DMS 273 treated with DMSO at 0.1 percent for 48 hours (cell line): ENCODE results near the gene PLAU.
"Not testable (repeated sequence)": the region's sequence is repeated elsewhere in the genome, so short reads cannot be mapped to it uniquely, and the experiment has no call there.

Experiments
- DNase-seq: peaks from one replicate; lab custom pipeline; 2025; lab: John Stamatoyannopoulos, UW

The PLAU gene

DNA sequence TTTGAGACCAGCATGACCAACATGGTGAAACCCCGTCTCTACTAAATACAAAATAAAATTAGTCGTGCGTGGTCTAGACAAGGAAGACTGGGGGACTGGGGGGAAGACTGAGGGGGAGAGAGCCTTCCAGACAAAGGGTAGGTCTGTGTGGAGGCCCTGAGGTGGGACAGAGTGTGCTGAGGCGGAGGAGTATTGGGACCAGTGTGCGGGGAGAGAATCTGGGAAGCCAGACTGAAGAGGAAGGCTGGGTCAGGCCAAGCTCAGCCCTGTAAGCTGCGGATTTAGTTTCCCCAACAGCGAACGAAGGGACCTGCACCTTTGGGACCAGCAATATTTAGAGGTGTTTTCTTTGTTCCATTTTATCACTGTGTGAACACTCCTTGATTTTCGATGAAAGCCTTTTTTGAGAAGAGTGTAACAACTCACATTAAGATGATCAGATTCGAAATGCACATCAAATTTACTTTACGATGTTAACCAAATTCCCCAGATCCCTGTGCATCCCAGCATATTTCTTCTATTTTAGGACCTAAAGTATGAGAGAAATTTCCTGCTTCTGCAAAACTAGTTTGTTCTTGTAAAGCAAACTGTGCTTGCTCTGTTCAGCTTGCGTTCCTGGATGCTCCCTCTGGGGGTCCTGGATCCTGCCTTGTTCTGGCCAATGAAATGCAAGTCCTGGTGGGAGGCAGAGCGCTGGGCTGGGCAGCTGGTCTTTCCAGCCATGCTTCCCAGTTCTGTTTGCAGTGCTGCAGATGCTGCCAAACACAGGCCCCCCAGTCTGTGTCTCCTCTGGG, 39.4 kb downstream of the PLAU start:
- DNase-seq, result no peak

DNA sequence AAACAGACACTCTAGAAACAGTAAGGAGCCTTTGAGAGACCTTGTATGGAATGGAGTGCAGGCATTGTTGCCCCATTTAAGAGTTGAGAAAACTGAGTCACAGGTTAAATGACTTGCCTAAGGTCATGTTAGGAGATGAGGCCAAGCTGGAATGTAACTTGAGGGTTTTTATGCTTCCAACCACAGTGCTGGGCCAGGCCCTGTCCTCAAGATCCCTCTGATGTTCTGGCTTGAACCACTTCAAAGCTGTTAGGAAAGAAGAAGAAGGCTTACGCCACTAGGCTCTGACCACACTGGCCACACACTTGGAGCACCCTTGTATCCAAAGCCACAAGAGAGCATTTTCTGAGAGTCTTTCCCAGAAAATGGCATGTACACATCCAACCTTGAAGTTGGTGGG, 42.7 kb downstream of the PLAU start:
- DNase-seq, result no peak

DNA sequence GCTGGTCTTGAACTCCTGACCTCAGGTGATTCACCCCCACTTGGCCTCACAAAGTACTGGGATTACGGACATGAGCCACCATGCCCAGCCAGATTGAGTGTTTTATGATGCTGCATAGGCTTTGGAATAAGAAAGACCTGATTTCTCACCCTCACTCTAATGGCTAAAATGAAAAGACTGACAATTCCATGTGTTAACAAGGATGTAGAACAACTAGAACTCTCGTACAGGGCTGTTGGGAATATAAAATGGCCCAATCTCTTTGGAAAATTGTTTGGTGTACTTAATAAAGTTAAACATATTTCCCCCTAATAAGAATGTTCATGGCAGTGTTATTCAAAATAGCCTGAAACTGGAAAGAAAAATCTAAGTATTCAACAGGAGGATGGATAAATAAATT, 43.8 kb downstream of the PLAU start:
- DNase-seq, result no peak

DNA sequence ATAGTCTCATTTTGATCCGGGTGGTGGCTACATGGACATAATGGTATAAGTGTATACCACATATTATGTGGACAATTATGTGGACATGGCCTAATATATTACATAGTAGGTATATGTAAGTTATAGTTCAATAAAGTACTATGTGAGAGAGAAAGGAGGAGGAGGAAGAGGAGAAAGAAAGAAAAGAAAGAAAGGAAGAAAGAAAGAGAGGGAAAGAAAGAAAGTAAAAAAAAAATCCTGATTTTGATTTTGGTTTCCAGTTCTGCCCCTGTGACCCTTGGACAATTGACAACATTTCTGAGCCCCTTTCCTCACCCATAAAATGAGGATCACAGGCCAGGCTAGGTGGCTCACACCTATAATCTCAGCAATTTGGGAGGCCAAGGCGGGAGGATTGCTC, 44.8 kb downstream of the PLAU start:
- DNase-seq, result no peak

DNA sequence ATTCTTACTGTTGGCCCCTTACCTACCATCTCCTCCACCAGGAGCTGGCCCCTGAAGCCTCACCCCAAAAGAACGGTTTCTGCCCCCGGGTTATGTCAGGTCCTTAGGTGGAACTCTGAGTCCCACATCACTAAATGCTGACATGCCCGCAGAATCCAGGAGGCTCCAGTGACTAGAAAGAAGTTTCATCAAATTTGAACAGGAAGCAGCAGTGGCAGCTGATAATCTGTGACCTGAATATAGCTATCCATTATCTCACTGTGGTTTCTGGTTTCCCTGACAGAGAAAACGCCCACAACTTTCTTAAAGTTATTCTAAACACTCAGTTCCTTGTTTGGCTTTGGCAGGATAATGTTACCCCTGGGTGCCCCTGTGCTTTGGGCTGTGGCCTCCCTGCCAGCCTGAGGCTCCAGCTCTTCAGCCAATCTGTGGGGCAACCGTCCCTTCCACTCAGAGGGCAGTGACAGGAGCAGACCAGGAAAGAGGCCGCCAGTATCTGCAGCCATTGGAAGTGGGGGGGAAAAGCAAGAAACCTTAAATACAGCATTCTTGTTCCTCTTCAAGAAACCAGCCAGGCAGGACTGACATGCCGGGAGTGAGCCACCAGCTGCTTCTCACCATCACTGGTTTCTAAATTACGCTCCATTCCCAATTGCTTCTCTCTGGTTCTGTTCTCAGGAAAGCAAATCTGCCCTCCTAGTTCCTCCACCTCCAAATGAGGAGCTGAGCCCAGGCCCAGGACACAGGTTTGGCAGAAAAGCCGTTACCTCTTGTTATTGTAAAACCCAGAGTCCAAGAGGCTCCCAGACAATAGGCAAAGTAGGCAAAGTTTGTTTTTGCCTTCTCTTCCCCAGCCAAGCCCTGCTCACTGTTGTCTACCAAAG, 45.8 kb downstream of the PLAU start:
- DNase-seq, result no peak

DNA sequence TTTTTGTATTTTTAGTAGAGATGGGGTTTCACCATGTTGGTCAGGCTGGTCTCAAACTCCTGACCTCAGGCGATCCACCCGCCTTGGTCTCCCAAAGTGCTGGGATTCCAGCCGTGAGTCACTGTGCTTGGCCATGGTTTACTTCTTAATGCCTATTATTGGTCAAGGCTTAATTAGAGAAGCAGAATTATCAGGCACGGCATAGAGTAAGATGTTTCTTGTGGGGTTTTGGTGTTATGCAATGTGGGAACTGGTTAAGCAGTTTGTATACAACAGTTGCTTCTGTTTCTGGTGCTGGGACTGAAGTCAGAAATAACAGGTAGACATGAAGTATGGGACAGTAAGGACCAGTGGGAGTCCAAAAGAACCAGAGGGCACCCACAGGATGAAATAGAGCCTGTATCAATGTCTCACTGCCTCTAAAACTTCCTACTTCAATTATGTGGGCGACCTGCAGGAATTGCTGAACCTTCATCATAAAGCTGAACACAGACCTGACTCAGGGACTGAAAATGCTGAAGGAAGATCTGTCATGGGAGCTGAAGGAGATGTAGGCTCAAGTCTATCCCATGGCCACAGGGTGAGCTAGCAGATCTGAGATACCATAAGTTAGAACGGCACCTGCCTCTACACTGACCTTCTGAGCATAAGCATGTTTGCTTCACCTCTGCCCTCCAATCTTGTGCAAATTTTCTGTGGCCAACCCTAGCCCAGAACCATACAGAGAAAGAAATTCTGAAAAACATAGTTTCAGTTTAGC, 48.7 kb downstream of the PLAU start:
- no peak for DNase-seq

DNA sequence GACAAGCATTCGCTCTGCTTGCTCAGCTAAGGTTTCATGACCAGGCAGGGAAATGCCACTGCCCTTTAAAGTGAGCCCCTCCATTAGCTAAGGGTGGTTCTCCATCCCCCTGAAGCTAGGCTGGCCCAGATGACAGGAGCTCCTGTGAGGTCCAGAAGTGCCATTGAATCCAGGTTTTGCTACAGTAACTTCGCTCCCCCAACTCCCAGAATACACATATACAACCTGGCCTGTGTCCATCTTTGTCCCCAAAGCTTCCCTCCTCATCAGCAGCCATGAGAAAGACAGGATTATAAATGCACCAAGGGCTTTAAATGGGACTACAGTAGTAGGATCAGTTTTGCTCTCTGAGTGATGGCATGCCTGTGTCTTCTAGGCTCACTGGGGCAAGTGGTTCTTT, 51.5 kb downstream of the PLAU start:
- DNase-seq, result no peak

DNA sequence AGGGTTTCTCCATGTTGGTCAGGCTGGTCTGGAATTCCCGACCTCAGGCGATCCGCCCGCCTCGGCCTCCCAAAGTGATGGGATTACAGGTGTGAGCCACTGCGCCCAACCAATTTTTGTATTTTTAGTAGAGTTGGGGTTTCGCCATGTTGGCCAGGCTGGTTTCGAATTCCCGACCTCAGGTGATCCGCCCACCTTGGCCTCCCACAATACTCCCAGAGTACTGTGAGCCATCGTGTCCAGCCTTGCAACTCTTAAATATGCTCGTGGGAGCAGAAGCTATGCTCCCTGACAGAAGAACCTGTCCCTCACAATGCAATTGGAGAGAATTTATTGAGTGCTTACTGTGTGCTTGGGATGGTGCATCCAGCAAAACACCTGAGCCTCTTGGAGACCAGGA, 52.6 kb downstream of the PLAU start:
- DNase-seq, result not testable (repeated sequence)

DNA sequence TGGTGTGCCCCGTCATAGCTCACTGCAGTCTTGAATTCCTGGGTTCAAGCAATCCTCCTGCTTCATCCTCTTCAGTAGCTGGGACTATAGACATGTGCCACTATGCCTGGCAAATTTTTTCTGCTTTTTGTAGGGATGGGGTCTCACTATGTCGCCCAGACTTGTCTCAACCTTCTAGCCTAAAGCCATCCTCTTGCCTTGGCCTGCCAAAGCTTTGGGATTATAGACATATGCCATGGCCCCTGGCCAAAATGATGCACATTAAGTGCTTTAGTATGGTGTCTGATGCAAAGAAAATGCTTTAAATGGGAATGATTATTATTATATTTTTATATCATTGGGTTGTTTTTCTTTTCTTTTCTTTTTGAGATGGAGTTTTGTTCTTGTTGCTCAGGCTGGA, 53.8 kb downstream of the PLAU start:
- DNase-seq, result no peak

DNA sequence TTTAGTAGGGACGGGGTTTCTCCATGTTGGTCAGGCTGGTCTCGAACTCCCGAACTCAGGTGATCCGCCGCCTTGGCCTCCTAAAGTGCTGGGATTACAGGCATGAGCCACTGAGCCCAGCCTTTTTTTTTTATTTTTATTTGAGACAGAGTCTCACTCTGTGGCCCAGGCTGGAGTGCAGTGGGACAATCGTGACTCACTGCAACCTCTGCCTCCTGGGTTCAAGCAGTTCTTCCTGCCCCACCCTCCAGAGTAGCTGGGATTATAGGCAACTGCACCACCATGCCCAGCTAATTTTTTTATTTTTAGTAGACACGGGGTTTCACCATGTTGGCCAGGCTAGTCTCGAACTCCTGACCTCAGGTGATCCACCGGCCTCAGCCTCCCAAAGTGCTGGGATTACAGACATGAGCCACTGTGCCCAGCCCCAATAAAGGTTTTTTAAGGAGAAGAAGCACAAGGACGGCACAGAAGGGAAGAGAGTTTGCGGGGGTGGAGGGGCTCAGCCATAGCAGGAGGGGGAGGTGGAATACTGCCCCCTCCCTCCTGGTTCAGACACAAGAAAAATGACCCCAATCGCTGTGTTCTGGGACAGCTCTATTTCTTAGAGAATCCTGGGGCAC, 54.4 kb downstream of the PLAU start:
- not testable (repeated sequence) for DNase-seq

DNA sequence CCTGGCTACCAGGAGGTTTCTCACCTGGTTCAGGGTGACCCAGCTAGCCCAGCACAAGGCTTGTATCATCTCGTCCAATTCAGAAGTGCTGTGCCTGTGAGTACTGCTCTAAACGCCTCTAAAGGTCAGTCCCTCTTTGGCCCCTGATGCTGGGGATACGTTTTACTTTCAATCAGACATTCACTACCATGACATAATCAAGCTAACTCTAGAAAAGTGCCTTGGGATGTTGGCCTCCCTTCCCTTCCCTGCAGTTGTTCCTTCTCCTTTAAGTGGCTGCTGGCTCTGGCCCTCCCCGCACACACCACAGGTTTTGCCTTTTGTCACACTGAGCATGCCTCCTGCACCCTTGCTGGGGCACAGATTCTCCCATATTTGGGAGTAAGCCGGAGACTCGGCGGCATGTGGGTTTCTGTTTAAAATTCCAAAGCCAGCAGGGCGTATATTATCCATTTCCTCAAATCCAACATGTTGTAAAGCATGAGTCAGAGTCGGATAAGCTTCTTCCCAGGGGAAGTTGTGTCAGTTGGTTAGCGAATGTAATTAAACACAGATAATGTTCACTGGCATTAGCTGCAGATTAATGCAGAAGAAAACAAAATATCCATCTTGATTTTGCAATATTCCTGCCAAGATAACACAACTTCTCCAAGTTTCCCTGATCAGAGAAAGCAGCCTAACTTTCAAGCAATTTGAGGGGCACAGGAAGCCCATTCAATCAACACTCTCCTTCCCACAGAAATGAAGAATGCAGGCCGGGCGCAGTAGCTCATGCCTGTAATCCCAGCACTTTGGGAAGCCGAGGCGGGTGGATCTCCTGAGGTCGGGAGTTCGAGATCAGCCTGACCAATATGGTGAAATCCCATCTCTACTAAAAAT, 55.2 kb downstream of the PLAU start:
- peak; percentile 89 for DNase-seq

DNA sequence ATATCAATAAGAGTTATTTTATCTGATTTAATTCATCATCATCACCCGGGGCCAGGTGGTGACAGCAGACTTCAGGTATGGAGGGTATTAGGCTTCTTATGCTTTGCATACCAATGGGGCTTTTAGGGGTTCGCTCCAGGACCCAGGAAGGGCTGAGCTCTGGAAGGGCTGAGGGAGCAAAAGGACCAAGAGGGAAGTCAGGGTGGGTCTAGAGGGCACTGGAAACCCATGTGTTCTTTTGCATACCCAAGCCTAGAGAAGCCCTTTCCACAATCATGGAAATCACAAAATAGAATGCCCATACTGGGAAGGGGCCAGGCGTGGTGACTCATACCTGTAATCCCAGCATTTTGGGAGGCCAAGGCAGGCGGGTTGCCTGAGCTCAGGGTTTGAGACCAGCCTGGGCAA, 56.1 kb downstream of the PLAU start:
- no peak for DNase-seq
